VCaP (cell line): ENCODE measurements around the gene SLC8A1.

Source experiments
- H3K27ac ChIP-seq: fragments of 450-650 bp; 2 replicates; pipeline ENCODE4 v1.5.1; 2017
- CTCF ChIP-seq: fragments of 450-650 bp; conservative IDR thresholded peaks from 2 replicates; pipeline ENCODE4 v1.5.1; 2017; ENCODE audit warnings: mild to moderate bottlenecking, moderate library complexity

Gene SLC8A1

GRCh38 chr2:40311026-40311425, 140.9 kb downstream of the SLC8A1 start:
- H3K27ac ChIP-seq = no peak overlapping the region
- no peak for TF ChIP-seq CTCF

- no peak overlapping the region for H3K27ac ChIP-seq
- no peak for TF ChIP-seq CTCF
These were observed 141.6 kb downstream of the SLC8A1 start for GRCh38 chr2:40310303-40310702.

GRCh38 chr2:40304340-40304739, 147.6 kb downstream of the SLC8A1 start:
- no peak for TF ChIP-seq CTCF
- H3K27ac ChIP-seq = no peak overlapping the region

- TF ChIP-seq CTCF = no peak
- no peak overlapping the region for H3K27ac ChIP-seq
These were observed 148.1 kb downstream of the SLC8A1 start for GRCh38 chr2:40303746-40304145.

GRCh38 chr2:40302751-40303325, 149.1 kb downstream of the SLC8A1 start:
- no peak overlapping the region for H3K27ac ChIP-seq
- TF ChIP-seq CTCF = no peak

- TF ChIP-seq CTCF = no peak
- H3K27ac ChIP-seq = no peak overlapping the region
These were observed 151.5 kb downstream of the SLC8A1 start for GRCh38 chr2:40300391-40300790.

- TF ChIP-seq CTCF = no peak
These were observed 152.1 kb downstream of the SLC8A1 start for GRCh38 chr2:40299781-40300180.

More at GRCh38 chr2:40299781-40300180, 152.1 kb downstream of the SLC8A1 start:
- H3K27ac ChIP-seq = no peak overlapping the region
